ENCODE measurements around the gene EPSTI1.
"Not testable (repeated sequence)": the region's sequence is repeated elsewhere in the genome, so short reads cannot be mapped to it uniquely, and the experiment has no call there.

The EPSTI1 gene

GRCh38 chr13:42996584-42996983 is 4.5 kb upstream of the EPSTI1 start:
- intact Hi-C loops (cut with micrococcal nuclease), result no loop called here

DNA sequence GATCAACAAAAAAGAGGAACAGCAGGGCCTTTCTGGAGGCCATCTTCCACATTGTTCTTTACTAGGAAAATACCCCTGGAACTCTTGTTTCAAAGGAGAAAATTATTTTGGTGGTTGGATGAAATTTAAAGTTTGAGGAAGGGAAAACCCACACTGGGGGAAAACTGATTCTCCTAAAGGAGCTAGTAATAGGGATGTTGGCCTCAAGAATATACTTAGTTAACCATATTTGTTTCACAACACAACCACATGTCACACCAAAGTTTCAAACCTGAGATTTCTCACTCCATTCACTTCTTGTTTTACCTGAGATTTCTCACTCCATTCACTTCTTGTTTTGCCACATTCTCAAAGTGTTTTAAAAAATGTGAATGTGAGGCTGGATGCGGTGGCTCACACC is 2.8 kb upstream of the EPSTI1 start:
- Mint-ChIP-seq H3K4me1 (ENCODE audit: low read depth) (peaks cover 35% of the 10 kb centered on the region), H3K9me3 (no peaks in the 10 kb centered on the region), H3K27ac (no peak overlapping the region), H3K27me3 (no peaks in the 10 kb centered on the region), H3K4me3 (no peak overlapping the region), H3K36me3 (ENCODE audit: low read depth) (peaks cover 7% of the 10 kb centered on the region)
- intact Hi-C loops (cut with micrococcal nuclease), result loop anchor here (5.0 kb wide), 1 partner anchor 52 kb away; no protein-coding TSS in a partner anchor

More at GRCh38 chr13:42996584-42996983, 4.5 kb upstream of the EPSTI1 start:
- Mint-ChIP-seq H3K9me3 (no peaks in the 10 kb centered on the region), H3K4me3 (no peak overlapping the region), H3K4me1 (ENCODE audit: low read depth) (peaks cover 23% of the 10 kb centered on the region), H3K27ac (no peak overlapping the region), H3K36me3 (ENCODE audit: low read depth) (peaks cover 7% of the 10 kb centered on the region), H3K27me3 (no peaks in the 10 kb centered on the region)

- Mint-ChIP-seq H3K27ac (peak overlapping the region; percentile 98), H3K9me3 (no peaks in the 10 kb centered on the region), H3K27me3 (no peaks in the 10 kb centered on the region), H3K4me3 (peak overlapping the region; percentile 96), H3K4me1 (ENCODE audit: low read depth) (peaks cover 38% of the 10 kb centered on the region), H3K36me3 (ENCODE audit: low read depth) (peaks cover 7% of the 10 kb centered on the region)
- intact Hi-C loops (cut with micrococcal nuclease), result loop anchor here (5.0 kb wide), 1 partner anchor 55 kb away; no protein-coding TSS in a partner anchor
Observed at GRCh38 chr13:42992764-42993122, 702 bp upstream of the EPSTI1 start.

GRCh38 chr13:42991233-42991897 is 676 bp downstream of the EPSTI1 start:
- Mint-ChIP-seq H3K4me1 (ENCODE audit: low read depth) (peaks cover 35% of the 10 kb centered on the region), H3K4me3 (peak overlapping the region; percentile 96), H3K27ac (peak overlapping the region; percentile 98)
- H3K9me3 Mint-ChIP-seq; H3K27me3 Mint-ChIP-seq; H3K36me3 Mint-ChIP-seq (ENCODE audit: low read depth): not testable (repeated sequence)
- intact Hi-C loops (cut with micrococcal nuclease), result loop anchor here (5.0 kb wide), 1 partner anchor 56 kb away; no protein-coding TSS in a partner anchor

DNA sequence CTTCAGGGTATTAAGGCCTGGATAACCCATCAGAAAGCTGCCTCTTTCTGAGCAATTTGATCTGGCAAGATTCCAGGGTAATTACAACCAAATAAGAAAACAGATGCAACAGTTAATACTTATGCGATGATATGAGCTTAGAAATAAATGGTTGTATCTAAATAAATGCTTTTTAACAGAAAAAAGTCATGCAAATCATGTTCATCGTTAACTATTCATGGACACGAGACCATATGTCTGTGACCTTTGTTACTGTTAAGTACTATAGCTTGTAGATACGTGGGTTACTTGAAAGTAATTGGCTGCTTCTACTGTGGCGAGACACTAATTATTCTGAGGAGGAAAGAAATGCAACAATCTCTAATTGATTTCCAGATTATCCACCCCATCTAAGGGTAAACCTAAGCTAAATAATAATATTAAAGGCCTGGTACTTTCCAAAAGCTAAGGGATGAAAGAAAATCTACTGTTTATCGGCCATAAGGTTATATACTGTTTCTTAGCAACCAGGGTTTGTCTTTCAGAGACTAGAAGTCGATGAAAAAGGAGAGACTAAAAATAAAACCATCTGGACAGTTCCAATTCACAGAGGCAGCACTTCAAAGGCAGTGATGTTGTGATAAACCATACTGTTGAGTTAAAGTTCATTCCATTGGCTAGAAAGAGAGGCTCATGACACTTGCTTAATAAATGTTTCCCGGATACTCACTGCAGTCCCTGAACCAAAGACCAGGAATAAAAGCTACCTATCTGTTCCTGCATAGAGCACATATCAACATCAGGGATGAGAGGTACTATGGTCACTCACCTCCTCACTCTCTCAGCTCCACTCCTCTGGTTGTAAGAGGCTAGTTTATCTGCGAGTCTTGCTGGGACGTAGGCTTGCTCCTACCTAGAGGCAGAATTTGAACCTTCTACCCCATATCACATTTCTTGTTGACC is 1.5 kb downstream of the EPSTI1 start:
- intact Hi-C loops (cut with micrococcal nuclease), result loop anchor here (5.0 kb wide), 1 partner anchor 57 kb away; no protein-coding TSS in a partner anchor
- H3K27ac Mint-ChIP-seq, result peak overlapping the region; percentile 98
- H3K9me3 Mint-ChIP-seq, result no peaks in the 10 kb centered on the region
- H3K36me3 Mint-ChIP-seq (ENCODE audit: low read depth), result peaks cover 12% of the 10 kb centered on the region
- peak overlapping the region; percentile 96 for H3K4me3 Mint-ChIP-seq
- no peaks in the 10 kb centered on the region for H3K27me3 Mint-ChIP-seq
- peaks cover 36% of the 10 kb centered on the region for H3K4me1 Mint-ChIP-seq (ENCODE audit: low read depth)

DNA sequence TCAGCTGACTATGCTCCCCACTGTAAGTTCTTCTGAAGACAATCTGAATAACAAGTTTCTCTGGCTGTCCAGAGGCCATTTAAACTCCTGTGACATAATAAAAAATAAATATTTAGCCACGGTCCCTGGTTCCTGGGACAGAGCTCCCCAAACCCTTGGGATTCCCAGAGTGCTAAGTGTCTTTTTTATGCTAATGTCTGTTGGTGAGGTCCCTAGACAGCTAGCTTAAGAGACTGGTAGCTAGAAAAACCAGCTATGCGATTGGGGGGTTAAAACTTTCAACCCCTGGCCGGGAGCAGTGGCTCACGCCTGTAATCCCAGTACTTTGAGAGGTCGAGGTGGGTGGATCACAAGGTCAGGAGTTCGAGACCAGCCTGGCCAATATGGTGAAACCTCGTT is 5.9 kb downstream of the EPSTI1 start:
- Mint-ChIP-seq H3K36me3 (ENCODE audit: low read depth) (peaks cover 13% of the 10 kb centered on the region), H3K9me3 (no peaks in the 10 kb centered on the region), H3K4me1 (ENCODE audit: low read depth) (peaks cover 32% of the 10 kb centered on the region), H3K27ac (no peak overlapping the region), H3K4me3 (no peak overlapping the region), H3K27me3 (no peaks in the 10 kb centered on the region)
- intact Hi-C loops (cut with micrococcal nuclease), result no loop called here

DNA sequence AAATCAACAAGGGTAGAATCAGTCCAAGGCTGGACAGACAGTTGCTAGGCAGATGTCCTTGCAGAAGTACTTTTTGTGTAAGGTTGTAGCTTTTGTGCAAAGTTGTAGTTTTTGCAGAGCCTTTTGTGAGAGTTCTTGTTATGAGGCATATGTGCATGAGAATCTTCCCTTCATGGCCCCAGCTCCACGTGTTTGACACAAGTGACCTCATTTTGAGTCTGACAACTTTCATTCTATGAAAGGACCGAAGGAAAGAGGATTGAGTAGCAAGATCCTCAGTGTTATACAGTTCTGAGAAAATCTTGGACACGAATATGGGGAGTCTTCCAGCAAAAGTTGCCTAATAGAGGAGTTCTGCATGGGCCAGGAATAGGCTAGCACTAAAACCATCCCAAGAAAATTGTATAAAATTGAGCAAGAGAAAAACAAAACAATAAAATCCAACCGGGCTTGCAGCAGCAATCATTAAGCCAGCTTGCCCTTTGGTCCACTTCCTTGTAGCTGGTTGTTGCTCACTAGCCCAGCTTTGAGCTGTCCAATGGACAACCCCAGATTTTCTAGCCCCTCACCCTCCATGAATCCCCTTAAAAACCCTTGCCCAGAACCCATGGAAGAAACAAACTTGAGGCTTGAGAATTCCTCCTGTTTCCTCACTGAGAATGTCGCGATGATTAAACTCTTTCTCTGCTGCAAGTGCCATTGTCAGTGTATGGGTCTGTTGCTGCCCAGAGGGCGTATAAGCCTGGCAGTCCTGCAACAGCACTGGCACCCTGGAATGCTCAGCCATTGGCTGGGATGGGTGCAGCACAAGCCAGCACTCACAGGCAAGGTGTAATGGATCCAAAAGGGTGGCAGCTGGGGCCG is 6.5 kb downstream of the EPSTI1 start:
- peaks cover under 1% of the 10 kb centered on the region for H3K9me3 Mint-ChIP-seq
- H3K4me3 Mint-ChIP-seq, result no peak overlapping the region
- H3K4me1 Mint-ChIP-seq (ENCODE audit: low read depth), result peaks cover 27% of the 10 kb centered on the region
- peaks cover 13% of the 10 kb centered on the region for H3K36me3 Mint-ChIP-seq (ENCODE audit: low read depth)
- intact Hi-C loops (cut with micrococcal nuclease), result no loop called here
- no peaks in the 10 kb centered on the region for H3K27me3 Mint-ChIP-seq
- no peak overlapping the region for H3K27ac Mint-ChIP-seq

DNA sequence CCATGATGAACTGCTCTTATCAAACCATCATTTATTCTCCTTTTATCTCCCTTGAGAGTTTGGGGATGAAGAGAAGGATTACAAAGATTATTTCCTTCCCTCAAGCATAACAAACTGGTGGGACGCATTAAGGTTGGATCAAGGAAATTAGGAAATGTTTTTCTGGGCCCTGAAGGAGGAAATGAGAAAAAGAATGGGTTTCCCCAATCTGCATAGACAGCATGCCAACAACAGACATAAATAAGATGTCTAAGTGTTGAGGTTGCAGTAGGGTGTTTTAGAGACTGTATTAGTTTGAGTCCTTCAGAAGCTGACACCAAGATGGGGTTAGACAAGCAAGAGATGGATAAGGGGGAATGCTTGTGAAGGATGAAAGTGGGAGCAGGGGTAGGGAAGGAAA is 7.3 kb downstream of the EPSTI1 start:
- no peaks in the 10 kb centered on the region for H3K27me3 Mint-ChIP-seq
- H3K4me1 Mint-ChIP-seq (ENCODE audit: low read depth), result peaks cover 20% of the 10 kb centered on the region
- intact Hi-C loops (cut with micrococcal nuclease), result no loop called here
- no peak overlapping the region for H3K4me3 Mint-ChIP-seq
- H3K27ac Mint-ChIP-seq, result peak overlapping the region; percentile 16
- H3K36me3 Mint-ChIP-seq (ENCODE audit: low read depth), result peaks cover 21% of the 10 kb centered on the region
- peaks cover 6% of the 10 kb centered on the region for H3K9me3 Mint-ChIP-seq

DNA sequence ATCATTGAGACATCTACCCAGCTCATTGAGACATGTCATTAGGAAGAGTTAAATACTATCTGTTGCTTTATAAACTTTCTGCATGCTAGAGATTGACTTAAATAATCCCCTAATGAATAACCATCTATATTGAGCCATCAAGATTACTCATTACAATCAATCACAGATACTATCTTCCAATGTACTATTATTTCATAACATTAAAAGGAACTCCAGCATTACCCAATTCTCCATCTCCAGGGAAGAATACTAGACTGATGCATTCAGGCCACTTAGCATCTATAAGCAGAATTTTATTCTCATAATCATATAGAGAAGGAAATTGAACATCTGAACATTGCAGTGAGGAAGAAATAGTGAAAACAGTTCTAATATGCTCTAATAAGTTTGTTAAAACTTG is 8.0 kb downstream of the EPSTI1 start:
- Mint-ChIP-seq H3K27ac (no peak overlapping the region), H3K36me3 (ENCODE audit: low read depth) (peaks cover 23% of the 10 kb centered on the region), H3K27me3 (no peaks in the 10 kb centered on the region), H3K4me1 (ENCODE audit: low read depth) (peaks cover 20% of the 10 kb centered on the region), H3K9me3 (peaks cover 6% of the 10 kb centered on the region), H3K4me3 (no peak overlapping the region)
- intact Hi-C loops (cut with micrococcal nuclease), result no loop called here

DNA sequence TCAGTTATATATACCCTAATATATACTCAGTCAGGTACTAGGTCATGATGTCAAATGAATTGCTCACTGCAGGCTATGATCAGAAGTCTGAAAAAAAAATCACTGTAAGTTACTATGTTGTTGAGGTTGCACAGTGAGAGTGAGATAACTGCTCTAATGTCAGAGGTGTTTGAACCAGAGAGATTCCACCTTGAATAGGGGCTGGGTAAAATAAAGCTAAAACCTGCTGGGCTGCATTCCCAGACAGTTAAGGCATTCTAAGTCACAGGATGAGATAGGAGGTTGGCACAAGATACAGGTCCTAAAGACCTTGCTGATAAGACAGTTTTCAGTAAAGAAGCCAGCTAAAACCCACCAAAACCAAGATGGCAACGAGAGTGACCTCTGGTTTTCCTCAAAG is 10.2 kb downstream of the EPSTI1 start:
- peaks cover 23% of the 10 kb centered on the region for H3K36me3 Mint-ChIP-seq (ENCODE audit: low read depth)
- H3K4me3 Mint-ChIP-seq, result no peak overlapping the region
- intact Hi-C loops (cut with micrococcal nuclease), result no loop called here
- peaks cover 20% of the 10 kb centered on the region for H3K4me1 Mint-ChIP-seq (ENCODE audit: low read depth)
- peaks cover 6% of the 10 kb centered on the region for H3K9me3 Mint-ChIP-seq
- no peak overlapping the region for H3K27ac Mint-ChIP-seq
- no peaks in the 10 kb centered on the region for H3K27me3 Mint-ChIP-seq

DNA sequence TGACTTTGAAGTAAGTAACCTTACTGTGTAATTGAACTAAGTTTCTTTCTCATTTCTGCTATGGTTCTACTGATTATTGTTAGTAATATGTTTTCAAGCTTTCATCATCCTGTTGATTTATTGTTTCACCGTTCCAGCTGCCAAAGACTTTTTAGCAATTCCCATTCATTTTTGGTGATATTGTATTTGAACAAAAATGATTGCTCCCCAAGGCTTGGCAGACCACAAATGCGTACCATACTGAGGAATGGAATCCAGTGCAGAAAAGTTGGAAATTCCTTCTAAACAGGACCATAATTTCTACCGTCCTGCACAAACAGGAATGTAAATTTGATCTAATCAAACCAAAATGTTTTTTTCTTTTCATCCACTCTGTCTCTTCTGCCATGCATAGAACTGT is 10.7 kb downstream of the EPSTI1 start:
- intact Hi-C loops (cut with micrococcal nuclease), result no loop called here
- Mint-ChIP-seq H3K9me3 (peaks cover 6% of the 10 kb centered on the region), H3K27ac (no peak overlapping the region), H3K4me1 (ENCODE audit: low read depth) (peaks cover 18% of the 10 kb centered on the region), H3K27me3 (no peaks in the 10 kb centered on the region), H3K4me3 (no peak overlapping the region), H3K36me3 (ENCODE audit: low read depth) (peaks cover 23% of the 10 kb centered on the region)

GRCh38 chr13:42977219-42977659 is 14.8 kb downstream of the EPSTI1 start:
- intact Hi-C loops (cut with micrococcal nuclease), result no loop called here

DNA sequence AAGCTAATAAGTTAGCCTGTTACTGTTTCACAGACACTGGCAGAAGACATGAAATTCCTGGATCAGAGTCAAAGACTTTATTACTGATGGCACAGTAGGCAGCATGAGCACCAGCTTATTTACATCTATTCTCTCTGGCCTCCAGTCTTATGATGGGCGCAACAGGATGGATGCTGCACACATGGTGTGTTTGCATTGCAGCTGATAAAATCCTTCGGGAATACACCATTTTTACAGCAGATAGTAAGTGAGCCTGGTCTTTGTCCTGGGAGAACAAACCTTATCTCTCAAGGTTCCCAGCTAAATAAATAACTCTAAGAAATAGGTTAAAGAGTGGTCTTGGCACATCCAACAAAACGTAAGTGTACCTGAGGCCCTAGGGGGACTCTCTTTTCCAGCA is 16.0 kb downstream of the EPSTI1 start:
- H3K9me3 Mint-ChIP-seq, result peaks cover 6% of the 10 kb centered on the region
- intact Hi-C loops (cut with micrococcal nuclease), result no loop called here
- no peaks in the 10 kb centered on the region for H3K4me1 Mint-ChIP-seq (ENCODE audit: low read depth)
- H3K27ac Mint-ChIP-seq, result no peak overlapping the region
- peaks cover 23% of the 10 kb centered on the region for H3K36me3 Mint-ChIP-seq (ENCODE audit: low read depth)
- no peak overlapping the region for H3K4me3 Mint-ChIP-seq
- H3K27me3 Mint-ChIP-seq, result no peaks in the 10 kb centered on the region

More at GRCh38 chr13:42977219-42977659, 14.8 kb downstream of the EPSTI1 start:
- peaks cover 23% of the 10 kb centered on the region for H3K36me3 Mint-ChIP-seq (ENCODE audit: low read depth)
- no peak overlapping the region for H3K27ac Mint-ChIP-seq
- H3K9me3 Mint-ChIP-seq, result peaks cover 6% of the 10 kb centered on the region
- H3K4me3 Mint-ChIP-seq, result no peak overlapping the region
- H3K27me3 Mint-ChIP-seq, result no peaks in the 10 kb centered on the region
- no peaks in the 10 kb centered on the region for H3K4me1 Mint-ChIP-seq (ENCODE audit: low read depth)

All from dendritic cell treated with granulocyte-macrophage colony-stimulating factor and Interleukin-4, amounts not matched to agents 40 ng/mL and 50 ng/mL, for 4 days (primary cell).